ENCODE data around the gene ALG1L2.
"Not testable (repeated sequence)": the region's sequence is repeated elsewhere in the genome, so short reads cannot be mapped to it uniquely, and the experiment has no call there.

GRCh38 chr3:130107333-130107995 is 25.8 kb downstream of the ALG1L2 start:
- TF ChIP-seq CTCF, POLR2A (IDR thresholded peaks at IDR 0.05): not testable (repeated sequence)

Data from thyroid gland (tissue), 4 donors.